Globus pallidus (tissue), 1 donor: Measurements from ENCODE around the gene GNA12.
A peak's percentile ranks its signal among the peaks of the same experiment; 100 is the strongest.

Experiments
- DNase-seq: peaks from one replicate; pipeline ENCODE4 v3.0.0-alpha.2; 2015; ENCODE audit warnings: low spot score

GNA12 gene

DNA sequence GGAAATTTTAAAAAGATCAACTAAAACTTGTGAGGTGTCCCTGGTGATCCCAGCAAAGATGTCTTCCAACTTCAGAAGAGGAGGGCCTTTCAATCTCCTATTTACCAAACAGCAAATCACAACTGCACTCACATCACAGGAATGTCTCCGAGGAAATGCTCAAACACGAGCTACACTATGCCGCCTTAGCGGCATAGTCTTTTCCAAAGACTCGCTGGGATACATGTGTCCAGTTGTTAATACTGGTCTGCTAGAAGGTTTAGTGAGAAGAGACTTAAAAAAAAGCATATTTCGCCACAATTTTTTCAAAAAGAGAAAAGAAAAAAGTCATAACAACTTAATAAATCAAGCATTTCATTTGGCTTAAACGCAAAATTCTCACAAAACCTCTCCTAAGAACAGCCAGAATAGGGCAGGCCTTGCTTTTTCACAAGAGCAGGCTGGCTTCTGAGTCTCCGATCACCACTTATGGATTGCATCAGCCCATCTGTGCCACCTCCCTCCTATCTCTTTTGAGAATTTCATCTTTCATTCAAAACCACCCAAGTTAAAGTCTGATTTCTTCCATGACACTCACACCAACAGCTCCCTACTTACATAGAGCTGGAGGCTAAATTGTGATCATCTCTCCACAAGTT is 66.1 kb downstream of the GNA12 start:
- no peak for DNase-seq

DNA sequence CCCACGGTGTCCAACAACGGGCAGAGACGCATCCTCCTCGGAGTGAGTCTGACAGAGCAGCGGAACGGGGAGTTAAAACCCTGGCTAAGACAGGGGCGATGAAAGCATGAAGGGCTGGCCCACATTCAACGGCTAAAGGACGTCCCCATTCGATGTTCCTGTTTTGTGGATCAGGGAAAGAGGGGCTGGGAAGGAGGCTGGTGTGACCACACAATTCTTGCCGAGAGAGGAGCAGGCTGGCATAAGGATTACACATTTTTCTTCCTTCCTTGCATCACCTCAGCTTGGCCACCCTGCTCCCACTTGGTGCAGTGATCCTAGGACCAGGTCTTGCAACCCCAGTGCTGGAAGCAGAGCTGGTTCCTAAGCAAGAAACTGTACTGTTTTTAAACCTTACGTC is 67.7 kb downstream of the GNA12 start:
- DNase-seq: no peak

DNA sequence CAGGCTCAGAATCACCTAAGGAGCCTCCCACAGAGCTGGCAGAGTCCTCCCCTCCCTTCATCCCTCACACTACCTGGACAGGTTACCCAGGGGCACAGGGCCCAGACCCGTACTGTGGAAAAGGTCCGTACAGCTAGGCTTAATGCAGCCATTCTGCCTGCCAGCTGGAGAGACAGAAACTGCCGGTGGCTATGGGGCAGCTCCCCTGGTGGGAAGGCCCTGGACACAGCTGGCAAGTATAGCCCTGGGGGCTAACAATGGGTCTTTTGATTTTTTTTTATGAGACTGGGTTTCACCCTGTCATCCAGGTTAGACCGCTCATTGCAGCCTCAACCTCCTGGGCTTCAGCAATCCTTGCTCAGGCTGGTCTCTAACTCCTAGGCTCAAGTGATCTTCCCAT is 68.3 kb downstream of the GNA12 start:
- DNase-seq: no peak

DNA sequence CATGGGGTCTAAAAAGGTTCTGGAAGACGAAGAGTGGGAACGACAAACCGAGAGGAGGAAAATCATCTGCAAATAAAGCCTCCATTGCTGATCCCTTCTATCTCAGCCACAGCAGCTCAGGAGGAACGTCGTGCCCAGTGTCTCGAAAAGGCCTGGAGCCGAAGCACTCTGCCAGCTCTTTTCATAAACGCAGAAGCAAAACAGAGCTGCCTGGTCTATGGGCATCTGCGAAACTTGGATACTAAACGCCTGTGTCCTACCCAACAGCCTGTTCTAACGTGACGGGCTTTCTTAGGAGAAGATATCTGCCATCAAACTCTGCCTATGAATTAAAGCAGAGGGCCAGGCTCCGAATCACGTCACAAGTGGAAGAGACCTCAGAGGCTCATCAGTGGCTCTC is 68.7 kb downstream of the GNA12 start:
- DNase-seq: peak; percentile 58

DNA sequence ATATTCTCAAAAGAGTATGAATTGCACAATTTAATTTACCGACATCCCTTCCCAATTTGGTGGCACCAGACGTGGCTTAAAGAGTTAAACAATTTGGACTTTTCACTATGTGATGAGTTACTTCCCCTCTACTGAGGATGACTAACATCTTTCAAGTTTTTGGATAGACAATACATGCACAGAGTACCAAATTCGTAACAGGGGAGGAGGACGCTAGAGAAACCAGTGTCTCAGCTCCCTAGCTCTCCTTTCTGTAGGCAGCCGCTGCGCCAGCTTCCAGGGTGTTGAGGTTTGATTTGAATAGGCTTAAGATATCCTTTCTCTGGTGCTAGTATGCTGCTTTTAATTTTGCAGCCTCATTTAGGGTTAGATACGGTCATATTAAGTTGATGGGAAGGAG is 69.2 kb downstream of the GNA12 start:
- no peak for DNase-seq

DNA sequence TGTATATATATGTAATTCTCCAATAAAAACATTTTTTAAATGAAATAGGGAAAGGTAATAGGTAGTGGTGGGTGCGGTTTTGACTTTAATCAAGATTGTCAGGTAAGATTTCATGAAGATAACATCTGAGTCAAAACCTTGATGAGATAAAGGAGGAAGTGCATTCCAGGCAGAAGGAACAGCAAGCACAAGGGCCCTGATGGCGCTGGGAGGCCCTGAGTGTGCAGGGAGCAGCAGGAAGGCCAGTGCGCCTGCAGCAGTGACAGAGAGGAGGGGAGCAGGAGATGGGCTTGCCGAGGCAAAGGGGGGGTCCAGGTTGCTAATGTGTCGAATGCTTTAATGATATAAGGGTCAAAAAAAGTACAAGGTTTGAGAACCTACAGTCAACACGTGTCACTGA is 69.8 kb downstream of the GNA12 start:
- DNase-seq: no peak

DNA sequence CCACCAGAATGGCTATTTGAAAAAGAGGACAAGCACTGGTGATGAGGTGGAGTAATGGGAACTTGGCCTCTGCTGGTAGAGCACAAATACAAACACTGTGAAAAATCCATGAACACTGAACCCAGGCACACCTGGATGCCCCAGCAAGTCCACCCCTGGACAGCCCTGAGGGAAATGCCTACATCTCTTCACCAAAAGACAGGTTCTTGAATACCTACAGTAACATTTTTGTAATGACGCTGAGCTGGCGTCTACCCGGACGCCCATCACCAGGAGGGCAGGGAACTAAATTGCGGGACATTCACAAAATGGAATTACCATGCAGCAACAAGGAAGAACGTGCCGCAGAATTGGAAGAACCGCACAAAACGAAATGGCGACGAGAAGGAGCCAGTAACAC is 70.5 kb downstream of the GNA12 start:
- no peak for DNase-seq

DNA sequence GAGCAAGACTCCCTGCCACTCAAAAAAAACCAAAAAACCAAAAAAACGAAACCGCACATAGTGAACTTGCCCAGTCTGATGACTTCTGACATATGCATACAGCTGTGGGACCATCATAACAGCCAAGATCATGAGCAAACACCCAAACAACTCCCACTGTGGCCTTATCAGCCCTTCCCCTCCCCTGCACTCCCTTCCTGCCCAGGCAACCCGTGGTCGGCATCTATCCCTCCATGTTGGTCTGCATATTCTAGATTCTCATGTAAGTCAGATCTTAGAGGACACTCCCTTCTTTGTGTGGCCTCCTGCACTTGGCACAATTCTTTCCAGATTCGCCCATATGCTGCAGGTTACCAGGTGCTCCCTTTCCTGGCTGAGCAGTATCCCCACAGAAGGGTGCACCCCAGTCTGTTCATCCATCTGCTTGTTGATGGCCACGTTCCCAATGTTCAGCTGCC is 72.8 kb downstream of the GNA12 start:
- no peak for DNase-seq

DNA sequence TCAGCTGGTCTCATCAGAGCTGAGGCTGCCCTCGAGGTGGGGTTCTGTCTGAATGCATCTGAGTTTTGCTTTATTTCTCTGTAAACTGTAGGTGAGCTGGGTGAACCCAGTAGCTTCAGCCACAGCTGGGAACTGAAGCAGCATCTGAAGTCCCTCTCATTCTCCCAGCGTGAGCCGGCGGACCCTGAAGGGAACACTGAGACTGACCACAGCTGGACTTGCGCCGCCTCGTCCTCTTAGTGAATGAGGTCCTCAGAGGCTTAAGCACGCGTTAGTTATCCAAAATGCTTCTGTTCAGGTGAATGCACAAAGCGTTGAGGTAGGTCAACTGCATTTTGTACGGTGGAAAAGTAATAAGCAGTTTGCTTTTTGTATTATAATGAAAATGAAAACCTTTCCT is 79.5 kb downstream of the GNA12 start:
- no peak for DNase-seq

DNA sequence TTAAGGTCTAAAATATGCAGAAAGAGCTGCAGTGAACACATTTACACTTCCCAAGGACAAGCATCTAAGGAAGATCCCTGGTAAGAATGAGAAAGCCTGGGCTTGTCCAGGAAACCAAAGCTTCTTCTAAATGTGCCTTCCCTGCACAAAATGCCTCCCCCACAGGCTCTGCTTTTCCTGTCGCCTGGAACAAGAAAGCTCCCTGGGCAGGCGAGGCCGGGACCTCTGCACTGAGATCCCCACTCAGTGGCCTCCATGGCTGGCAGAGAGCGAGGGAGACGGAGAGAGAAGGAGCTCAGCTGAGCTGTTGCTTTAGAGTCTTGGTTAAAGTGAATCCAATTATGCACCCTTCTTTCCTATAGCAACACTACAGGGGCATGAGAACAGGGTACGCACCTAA is 80.5 kb downstream of the GNA12 start:
- DNase-seq: no peak

DNA sequence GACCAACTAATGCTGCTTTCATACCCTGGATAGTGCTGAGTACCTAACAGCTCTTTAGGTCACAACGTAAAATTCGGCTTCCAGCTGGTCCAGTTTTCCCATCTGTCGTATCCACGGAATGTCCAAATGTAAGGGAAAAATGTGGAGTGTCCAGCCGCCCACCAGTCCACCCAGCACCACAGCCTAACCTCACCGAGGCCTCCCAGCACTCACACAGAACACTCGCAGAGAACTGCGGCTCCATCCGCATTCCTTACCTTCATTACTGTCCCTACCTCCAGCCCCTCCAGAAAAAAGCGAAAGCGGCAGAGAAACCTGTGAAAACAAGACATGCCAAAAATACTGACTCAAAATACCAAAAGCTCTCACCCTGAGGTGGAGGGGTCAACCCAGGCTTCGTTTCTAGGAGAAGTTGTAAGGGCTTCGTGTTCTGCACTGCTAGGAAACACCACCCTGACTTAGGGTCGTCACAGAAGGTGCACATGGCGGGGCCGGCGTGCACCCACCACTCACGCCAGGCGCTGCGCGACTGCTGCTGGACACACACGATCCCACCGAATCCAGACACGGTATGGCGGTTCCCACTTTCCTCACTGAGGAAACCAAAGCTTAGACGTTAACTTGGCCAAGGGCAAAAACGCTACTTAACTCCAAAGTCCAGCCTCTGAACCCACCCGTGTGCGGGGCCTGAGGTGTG is 82.2 kb downstream of the GNA12 start:
- no peak for DNase-seq

DNA sequence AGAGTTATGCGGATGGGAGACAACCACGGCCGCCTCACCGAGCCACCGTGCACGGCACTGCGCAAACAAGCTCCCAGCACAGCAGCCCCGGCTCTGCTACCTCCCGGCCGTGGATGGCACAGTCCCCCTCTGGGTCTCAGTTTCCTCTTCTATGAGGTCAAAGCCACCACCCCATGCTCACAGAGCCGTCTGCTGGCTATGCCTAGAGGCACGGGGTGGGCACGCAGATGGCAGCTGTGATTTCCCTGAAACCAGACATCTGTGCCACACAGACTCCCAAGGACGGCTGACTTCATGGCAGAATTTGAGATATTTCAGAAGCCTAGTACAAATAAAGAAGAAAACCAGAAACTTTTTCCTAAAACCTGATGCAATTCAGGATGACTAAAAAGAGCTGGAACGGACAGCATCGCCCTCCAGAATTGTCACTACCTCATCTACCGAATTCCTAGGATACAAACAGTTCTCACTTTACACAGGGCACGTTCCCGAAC is 82.9 kb downstream of the GNA12 start:
- no peak for DNase-seq

DNA sequence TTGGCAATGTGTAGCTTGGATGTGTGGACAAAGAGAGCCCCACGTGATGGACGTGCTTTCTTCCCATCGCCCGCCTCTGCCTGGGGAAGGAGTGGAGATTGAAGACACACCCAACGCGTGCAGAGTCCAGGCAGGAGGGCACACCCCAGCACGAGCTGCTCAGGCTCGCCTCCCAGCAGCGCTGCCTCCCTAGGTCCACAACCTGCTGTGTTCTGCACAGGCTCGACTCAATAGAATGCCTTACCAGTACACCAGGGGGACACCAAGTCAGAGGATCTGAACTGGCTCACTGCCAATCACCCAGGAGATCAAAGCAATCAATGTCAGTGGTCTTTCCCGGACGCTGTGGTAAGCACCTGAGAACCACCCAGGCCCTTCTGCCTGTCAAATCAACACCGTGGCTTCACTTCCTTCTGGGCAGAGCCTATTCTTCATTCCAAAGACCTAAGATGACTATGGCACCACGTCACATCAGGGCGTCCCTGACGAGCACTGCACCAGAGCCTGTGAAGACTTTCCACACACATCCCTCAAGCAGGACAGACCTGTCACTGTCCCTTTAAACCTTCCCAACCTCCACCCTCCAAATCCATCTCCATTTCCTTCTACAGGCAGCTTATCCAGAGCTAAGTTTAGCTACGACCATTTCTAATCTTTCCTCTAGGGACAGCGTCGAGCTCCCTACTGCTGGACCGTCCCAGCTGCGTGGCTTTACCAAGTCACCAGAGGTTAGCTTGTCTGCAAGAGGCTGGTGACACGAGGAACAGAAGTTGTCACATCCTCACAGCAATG is 83.8 kb downstream of the GNA12 start:
- DNase-seq: peak; percentile 46

DNA sequence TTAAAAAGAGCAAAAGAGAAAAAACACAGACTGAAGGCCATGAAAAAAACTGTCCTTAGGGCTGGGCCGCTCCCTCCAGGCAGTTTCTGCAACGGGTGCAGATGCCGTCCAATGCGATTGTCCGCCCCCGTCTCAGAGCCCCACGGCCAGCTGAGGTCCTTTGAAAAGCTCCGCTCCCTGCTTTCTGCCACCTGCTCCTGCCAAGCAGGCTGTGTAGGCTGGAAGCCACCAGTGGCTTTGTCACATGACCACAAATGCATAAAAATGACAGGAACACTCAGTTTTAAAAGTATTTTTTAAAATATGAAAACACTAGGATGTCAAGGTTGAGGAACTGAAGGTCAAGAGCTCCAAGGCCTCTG is 84.4 kb downstream of the GNA12 start:
- peak; percentile 42 for DNase-seq

DNA sequence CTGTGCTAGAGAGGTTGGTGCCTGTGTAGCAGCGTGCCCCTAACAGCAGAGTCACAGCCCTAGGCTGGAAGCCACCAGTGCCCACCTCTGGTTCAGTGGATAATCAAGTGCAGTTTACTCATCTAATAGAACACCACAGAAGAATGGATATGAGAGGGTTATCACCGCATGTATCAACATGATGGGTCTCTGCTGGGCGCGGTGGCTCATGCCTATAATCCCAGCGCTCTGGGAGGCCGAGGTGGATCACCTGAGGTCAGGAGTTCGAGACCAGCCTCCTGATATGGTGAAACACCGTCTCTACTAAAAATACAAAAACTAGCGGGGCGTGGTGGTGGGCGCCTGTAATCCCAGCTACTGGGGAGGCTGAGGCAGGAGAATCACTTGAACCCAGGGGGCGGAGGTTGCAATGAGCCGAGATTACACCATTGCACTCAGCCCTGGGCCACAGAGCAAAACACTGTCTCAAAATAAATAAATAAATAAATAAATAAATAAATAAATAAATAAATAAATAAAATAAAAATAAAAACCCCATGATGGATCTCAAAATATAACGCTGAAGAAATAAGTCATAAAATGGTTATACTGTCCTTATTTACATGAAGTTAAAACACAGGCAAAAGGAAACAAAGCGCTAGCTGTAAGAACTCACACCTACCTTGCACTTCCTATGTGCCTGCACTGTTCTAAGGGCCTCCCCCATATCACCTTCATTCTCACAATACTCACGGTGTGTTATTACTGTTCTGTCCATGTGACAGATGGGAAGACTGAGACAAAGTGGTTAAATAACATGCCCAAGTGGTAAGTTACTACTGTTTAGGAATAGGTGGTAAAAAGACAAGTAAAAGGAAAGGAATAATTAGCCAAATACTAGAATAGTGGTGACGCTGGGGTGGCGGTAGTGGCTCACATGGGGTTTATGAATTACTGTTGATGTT is 85.2 kb downstream of the GNA12 start:
- DNase-seq: no peak

DNA sequence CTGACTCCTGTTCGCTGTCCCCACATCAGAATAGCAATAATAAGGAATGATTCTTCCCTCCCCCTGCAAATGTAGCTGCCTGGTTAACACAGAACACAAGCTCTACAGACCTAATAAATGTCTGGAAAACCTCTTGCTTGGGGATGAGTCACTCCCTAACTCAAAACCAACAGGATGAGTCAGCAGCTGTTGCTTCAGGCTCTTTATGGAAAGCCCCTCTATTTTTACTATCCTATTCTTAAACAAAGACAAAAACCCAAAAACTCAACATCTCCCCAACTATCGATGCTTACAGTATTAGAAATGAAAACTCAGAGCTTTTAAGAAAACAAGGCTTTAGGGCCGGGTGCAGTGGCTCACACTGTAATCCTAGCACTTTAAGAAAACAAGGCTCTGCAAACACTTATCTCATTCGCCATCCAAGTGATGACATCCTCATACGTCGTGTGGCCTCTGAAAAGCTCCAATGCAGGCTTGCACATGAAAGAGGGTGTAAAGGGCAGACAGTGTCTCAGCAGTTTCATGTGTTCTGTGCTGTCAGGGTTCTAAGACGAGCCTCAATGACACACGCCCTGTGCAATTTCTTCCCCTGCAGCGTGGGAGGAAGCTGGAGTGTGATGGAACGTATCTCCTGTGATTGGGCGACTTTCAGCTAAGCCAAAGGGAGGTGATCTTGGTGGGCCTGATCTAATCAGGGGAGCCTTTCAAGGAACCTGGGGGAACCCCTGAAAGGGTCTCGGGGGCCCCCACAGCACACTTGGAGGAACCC is 86.0 kb downstream of the GNA12 start:
- DNase-seq: no peak

DNA sequence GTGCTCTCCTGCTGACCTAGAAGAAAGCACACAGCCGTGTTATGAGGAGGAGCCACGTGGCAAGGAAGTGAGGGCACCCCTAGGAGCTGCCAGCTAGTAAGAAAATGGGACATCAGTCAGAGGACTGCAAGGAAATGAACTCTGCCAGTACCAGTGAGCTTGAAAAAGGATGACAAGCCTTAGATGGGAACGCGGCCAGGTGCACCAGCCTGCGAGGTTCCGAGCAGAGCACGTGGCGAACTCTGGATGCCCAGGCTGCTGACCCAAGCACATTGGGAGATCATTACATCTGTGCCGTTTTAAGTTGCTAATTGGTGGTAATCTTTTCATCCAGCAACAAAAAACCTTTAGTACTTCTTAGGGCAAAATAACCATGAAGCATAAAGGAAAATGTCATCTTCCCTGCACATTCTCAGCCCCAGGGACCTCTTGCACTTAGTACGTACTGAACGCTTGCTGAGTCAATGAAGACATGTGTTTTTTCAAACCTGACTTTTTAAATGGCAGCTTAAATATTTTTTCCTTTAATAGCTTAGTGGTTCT is 86.7 kb downstream of the GNA12 start:
- peak; percentile 68 for DNase-seq

DNA sequence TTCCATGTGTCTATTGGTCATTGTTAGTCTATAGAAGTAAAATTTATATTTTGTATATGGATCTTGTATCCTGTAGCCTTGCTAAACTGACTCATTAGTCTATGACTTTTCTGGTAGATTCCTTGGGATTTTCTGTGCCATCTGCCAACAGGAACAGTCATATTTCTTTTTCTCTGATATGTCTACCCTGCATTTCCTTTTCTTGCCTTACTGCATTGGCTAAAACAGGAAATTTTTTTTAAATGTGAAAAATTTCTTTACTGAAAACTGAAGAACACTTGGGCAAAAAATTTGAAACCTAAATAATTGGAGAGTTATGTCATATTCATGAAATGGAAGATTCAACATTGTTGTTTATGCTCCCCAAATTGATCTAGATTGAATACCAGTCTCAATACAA is 88.6 kb downstream of the GNA12 start:
- no peak for DNase-seq

DNA sequence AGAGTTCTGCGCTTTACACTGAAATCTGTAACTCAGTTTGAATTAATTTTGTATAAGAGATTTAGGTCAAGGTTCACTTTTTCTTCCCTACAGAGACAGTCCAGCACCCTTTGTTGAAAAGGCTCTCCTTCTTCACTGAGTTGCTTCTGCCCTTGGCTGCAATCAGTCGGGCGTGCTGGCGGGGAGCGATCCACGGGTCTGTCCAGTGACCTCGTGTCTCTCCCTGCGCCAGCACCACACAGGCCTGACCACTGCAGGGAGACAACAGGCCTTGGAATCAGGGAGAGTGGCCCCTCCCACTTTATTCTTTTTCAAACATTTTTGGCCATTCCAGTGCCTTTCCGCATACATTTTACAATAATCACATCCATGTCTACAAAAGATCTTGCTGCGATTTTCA is 89.2 kb downstream of the GNA12 start:
- no peak for DNase-seq

DNA sequence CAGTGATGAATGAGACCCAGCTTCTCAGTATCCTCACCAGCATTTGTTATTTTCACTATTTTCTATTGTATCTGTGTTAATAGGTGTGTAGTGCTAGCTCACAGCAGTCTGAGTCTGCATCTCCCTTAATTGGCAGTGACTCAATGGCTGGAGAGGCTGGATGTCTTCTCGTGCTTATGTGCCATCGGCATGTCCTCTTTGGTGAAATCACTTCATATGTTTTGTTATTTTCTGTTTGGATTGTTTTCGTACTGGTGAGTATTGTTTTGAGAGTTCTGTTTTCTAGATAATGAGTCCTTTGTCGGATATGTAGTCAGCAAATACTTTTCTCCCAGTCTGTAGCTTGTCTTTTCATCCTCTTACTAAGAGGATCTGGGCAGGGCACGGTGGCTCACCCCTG is 90.0 kb downstream of the GNA12 start:
- DNase-seq: peak; percentile 62

DNA sequence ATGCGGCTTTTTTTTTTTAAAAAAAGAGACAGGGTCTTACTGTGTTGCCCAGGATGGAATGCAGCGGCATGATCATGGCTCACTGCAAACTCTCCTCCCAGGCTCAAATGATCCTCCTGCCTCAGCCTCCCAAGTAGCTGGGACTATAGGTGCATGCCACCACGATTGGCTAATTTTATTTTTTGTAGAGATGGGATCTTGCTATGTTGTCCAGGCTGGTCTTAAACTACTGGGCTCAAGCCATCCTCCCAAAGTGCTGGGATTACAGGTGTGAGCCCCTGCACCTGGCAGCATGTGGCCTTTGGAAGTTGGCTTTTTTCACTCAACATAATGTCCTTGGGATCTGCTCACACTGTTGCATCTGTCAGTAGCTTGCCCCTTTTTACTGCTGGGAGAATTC is 91.0 kb downstream of the GNA12 start:
- no peak for DNase-seq
